Measurements from ENCODE around the gene SLC43A2. TPM values are rescaled to one million over a fixed set of nuclear protein-coding genes. Genes with fewer than 3 reads are reported as not detected.

The SLC43A2 gene
- total and polyA plus RNA-seq, 10 of the 15 experiments (the other 5 are each of a cell fraction or from before 2014, with no cell fraction given): 0.03 to 14.0 (median 5.3) TPM

GRCh38 chr17:1590029-1590746 is 38.4 kb downstream of the SLC43A2 start:
- ChIA-PET SMC1A (ENCODE audit: uncharacterized antibody, unreplicated experiment) (interaction anchor here (0.8 to 4.5 kb wide), 4 partner anchors 13 to 38 kb away, joined by 3 to 16 read pairs (median 4); no protein-coding TSS in a partner anchor), POLR2A (interaction anchor here (0.8 to 1.3 kb wide), 3 partner anchors 17 to 41 kb away, joined by 3 to 6 read pairs (median 4); no protein-coding TSS in a partner anchor), CTCF (interaction anchor here (1.0 to 1.2 kb wide), 5 partner anchors 16 to 40 kb away, joined by 3 to 4 read pairs (median 3); no protein-coding TSS in a partner anchor), RAD21 (ENCODE audit: unreplicated experiment) (interaction anchor here (1.1 to 1.4 kb wide), 3 partner anchors 13 to 17 kb away, joined by 3 to 12 read pairs (median 3); no protein-coding TSS in a partner anchor)
- DNase-seq (ENCODE audit: low read depth, low spot score) (no peak), FAIRE-seq (no peak), ATAC-seq (no peak)
- Histone ChIP-seq H3K4me2 (ENCODE audit: control insufficient read depth, insufficient read depth) (no peak overlapping the region), H3K27me3 (replicated peaks in 1 of 2; ENCODE audit: control insufficient read depth in 2 of 2, insufficient read depth in 2 of 2, low read length in 1 of 2) (no peaks in the 10 kb centered on the region), H3K4me3 (no peak overlapping the region), H3K79me2 (ENCODE audit: control insufficient read depth, insufficient read depth, low read length) (no peaks in the 10 kb centered on the region; the same call in 1 of the 2 replicates), H3K4me1 (ENCODE audit: control insufficient read depth, insufficient read depth, low read length) (peaks cover 13% of the 10 kb centered on the region), H2AFZ (ENCODE audit: control insufficient read depth, low read depth, low read length) (no peak overlapping the region), H3K27ac (ENCODE audit: control insufficient read depth, insufficient read depth) (no peak overlapping the region; the same call in 1 of the 2 replicates), H3K9ac (ENCODE audit: control insufficient read depth, insufficient read depth, low read length) (no peak overlapping the region), H3K36me3 (ENCODE audit: control insufficient read depth in 2 of 2, insufficient read depth in 2 of 2, low read length in 1 of 2) (peaks cover 1 to 3% of the 10 kb centered on the region in 2 experiments; a peak in 3 of 4 replicates), H3K9me3 (replicated peaks; ENCODE audit: control insufficient read depth, insufficient read depth, low read length) (no peaks in the 10 kb centered on the region), H4K20me1 (ENCODE audit: control insufficient read depth, insufficient read depth) (no peaks in the 10 kb centered on the region)
- 75% methylated on average over 19 of the region's 19 CpGs for WGBS (ENCODE audit: insufficient coverage, insufficient replicate concordance, low lambda C conversion rate, missing lambda C conversion rate)
- in situ Hi-C loops (cut with MboI): no loop called here
- intact Hi-C loops (cut with micrococcal nuclease; ENCODE audit: unreplicated experiment): loop anchor here (5.0 kb wide), 1 partner anchor 37 kb away; the partner anchor contains the start of gene SLC43A2
- BruUV-seq (replicated peaks): no TSS peak
- TF ChIP-seq SMAD1 (IDR thresholded peaks at IDR 0.05; ENCODE audit: low read depth, partially characterized antibody) (no peak), BACH1 (IDR thresholded peaks at IDR 0.05; ENCODE audit: borderline replicate concordance) (peak; percentile 42; the same call in 1 of the 2 replicates)

GRCh38 chr17:1588821-1589585 is 39.6 kb downstream of the SLC43A2 start:
- no peak overlapping the region for H3K27ac ChIP-seq (ENCODE audit: control insufficient read depth, insufficient read depth)
- POLR2A ChIA-PET: interaction anchor here (0.5 to 1.3 kb wide), 2 partner anchors 19 to 36 kb away, joined by 3 to 4 read pairs; no protein-coding TSS in a partner anchor
- ATAC-seq: no peak
- no peak overlapping the region for H2AFZ ChIP-seq (ENCODE audit: control insufficient read depth, low read depth, low read length)
- RAD21 ChIA-PET (ENCODE audit: unreplicated experiment): interaction anchor here (0.5 to 1.4 kb wide), 4 partner anchors 15 to 88 kb away, joined by 3 to 12 read pairs (median 3); no protein-coding TSS in a partner anchor
- peaks cover 13% of the 10 kb centered on the region for H3K4me1 ChIP-seq (ENCODE audit: control insufficient read depth, insufficient read depth, low read length)
- no TSS peak for BruUV-seq (replicated peaks)
- no peaks in the 10 kb centered on the region for H3K27me3 ChIP-seq (replicated peaks in 1 of 2; ENCODE audit: control insufficient read depth in 2 of 2, insufficient read depth in 2 of 2, low read length in 1 of 2)
- no peak overlapping the region for H3K4me2 ChIP-seq (ENCODE audit: control insufficient read depth, insufficient read depth)
- CTCF ChIA-PET: interaction anchor here (1.0 to 1.2 kb wide), 2 partner anchors 30 to 41 kb away, joined by 3 to 6 read pairs; no protein-coding TSS in a partner anchor
- H3K9ac ChIP-seq (ENCODE audit: control insufficient read depth, insufficient read depth, low read length): no peak overlapping the region
- peaks cover 3% of the 10 kb centered on the region in 2 experiments; a peak in 3 of 4 replicates for H3K36me3 ChIP-seq (ENCODE audit: control insufficient read depth in 2 of 2, insufficient read depth in 2 of 2, low read length in 1 of 2)
- no peak for DNase-seq (ENCODE audit: low read depth, low spot score)
- no peak for FAIRE-seq
- in situ Hi-C loops (cut with MboI): no loop called here
- SMC1A ChIA-PET (ENCODE audit: uncharacterized antibody, unreplicated experiment): interaction anchor here (0.9 to 4.5 kb wide), 3 partner anchors 14 to 18 kb away, joined by 3 to 16 read pairs (median 3); no protein-coding TSS in a partner anchor
- no peaks in the 10 kb centered on the region for H4K20me1 ChIP-seq (ENCODE audit: control insufficient read depth, insufficient read depth)
- 97% methylated on average over 28 of the region's 33 CpGs for WGBS (ENCODE audit: insufficient coverage, insufficient replicate concordance, low lambda C conversion rate, missing lambda C conversion rate)
- H3K79me2 ChIP-seq (ENCODE audit: control insufficient read depth, insufficient read depth, low read length): no peaks in the 10 kb centered on the region; the same call in 1 of the 2 replicates
- H3K4me3 ChIP-seq: no peak overlapping the region
- intact Hi-C loops (cut with micrococcal nuclease; ENCODE audit: unreplicated experiment): no loop called here
- H3K9me3 ChIP-seq (replicated peaks; ENCODE audit: control insufficient read depth, insufficient read depth, low read length): no peaks in the 10 kb centered on the region
- TF ChIP-seq ZNF274 (IDR thresholded peaks at IDR 0.05; ENCODE audit: insufficient read depth, insufficient read length) (no peak), REST (IDR thresholded peaks at IDR 0.05; ENCODE audit: low read depth, low read length) (no peak), HDGF (IDR thresholded peaks at IDR 0.05) (no peak), NFYA (IDR thresholded peaks at IDR 0.05; ENCODE audit: borderline replicate concordance, low read depth, low read length) (no peak), TAF1 (IDR thresholded peaks at IDR 0.05; ENCODE audit: borderline replicate concordance, low read depth, low read length) (no peak), RAD21 (IDR thresholded peaks at IDR 0.05; ENCODE audit: insufficient read depth, low read depth, low read length) (no peak), CBX3 (IDR thresholded peaks at IDR 0.05; ENCODE audit: borderline replicate concordance, low read depth) (no peak), KDM1A (IDR thresholded peaks at IDR 0.05; ENCODE audit: borderline replicate concordance) (no peak), NFXL1 (IDR thresholded peaks at IDR 0.05; ENCODE audit: borderline replicate concordance) (no peak)

Measured in GM12878 (cell line).